GM18907 (cell line): ENCODE data around the gene LHFPL3.
"Not testable (repeated sequence)": the region's sequence is repeated elsewhere in the genome, so short reads cannot be mapped to it uniquely, and the experiment has no call there.

Experiments
- ATAC-seq: cut with Tn5 transposase; IDR thresholded peaks from one replicate; pipeline ENCODE4 v1.9.1; 2021; ENCODE audit warnings: mild to moderate bottlenecking, moderate library complexity; ENCODE audit not compliant: unreplicated experiment

LHFPL3 gene

DNA sequence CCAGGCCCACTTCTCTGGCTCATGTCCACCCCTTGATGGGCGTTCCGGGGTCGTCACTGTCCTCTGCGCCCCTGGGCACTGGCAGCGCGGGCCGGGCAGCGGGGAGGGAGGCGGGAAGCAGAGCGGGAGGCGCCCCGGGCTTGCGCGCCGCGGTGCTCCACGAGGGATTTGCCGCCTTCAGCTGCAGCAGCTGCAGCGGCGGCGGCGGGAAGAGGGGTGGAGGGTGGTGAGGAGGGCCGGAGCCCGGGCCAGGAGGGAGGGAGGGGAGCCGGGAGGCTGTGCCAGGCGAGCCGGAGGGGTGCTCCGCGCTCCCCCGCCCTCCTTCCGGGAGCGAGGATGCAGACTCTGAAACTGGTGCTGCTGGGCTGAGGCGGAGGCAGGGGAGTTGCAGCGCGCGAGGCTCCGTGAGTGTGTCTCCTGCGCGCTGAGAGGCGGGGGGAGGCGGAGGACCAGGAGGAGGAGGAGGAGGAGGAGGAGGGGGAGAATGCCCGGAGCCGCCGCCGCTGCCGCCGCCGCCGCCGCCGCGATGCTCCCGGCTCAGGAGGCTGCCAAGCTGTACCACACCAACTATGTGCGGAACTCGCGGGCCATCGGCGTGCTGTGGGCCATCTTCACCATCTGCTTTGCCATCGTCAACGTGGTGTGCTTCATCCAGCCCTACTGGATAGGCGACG is at the start of gene LHFPL3:
Gene LHFPL3, plus strand, starts transcription at position 308 of the 674 bp plus-strand sequence.
- ATAC-seq: no peak

DNA sequence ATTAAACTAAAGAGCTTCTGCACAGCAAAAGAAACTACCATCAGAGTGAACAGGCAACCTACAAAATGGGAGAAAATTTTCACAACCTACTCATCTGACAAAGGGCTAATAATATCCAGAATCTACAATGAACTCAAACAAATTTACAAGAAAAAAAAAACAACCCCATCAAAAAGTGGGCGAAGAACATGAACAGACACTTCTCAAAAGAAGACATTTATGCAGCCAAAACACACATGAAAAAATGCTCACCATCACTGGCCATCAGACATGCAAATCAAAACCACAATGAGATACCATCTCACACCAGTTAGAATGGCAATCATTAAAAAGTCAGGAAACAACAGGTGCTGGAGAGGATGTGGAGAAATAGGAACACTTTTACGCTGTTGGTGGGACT is 46.7 kb upstream of the LHFPL3 start:
- ATAC-seq: not testable (repeated sequence)

GRCh38 chr7:104286839-104287238 is 41.6 kb upstream of the LHFPL3 start:
- no peak for ATAC-seq

DNA sequence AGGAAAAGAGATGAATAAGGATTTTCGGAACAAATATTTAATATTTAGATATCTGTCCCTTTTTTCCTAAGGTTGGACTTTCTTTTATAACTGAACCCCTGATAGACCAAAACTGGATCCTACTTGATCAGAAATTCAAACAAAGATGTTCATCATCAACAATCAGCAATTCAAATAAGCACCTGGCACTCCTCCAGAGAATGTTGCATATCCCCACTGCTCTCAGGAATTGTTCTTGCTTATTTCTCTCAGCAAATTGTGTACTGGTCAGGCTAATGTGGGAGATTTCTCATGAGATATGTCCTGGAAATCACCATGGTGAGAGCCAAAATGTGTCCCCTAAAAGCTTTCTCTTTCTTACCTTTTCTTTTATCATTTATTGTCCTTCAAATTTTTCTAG is 40.3 kb upstream of the LHFPL3 start:
- no peak for ATAC-seq

DNA sequence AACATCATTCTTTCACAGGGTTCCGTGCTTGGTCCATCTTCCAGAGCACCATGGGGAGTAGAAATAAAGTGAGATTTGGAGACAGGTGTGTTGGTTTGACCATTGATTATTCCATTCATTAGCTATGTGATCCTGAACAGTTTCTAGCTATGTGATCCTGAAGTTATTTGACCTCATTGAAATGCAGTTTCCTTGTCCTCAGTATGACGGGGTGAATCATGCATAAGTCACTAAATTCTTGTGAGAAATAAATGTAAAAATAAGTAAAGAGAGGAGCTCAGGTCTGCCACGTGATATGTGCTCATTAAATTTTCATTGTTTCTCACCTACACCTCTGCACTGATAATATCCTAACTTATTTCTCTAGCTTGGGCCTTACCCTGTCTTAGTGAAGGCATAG is 34.1 kb upstream of the LHFPL3 start:
- no peak for ATAC-seq

DNA sequence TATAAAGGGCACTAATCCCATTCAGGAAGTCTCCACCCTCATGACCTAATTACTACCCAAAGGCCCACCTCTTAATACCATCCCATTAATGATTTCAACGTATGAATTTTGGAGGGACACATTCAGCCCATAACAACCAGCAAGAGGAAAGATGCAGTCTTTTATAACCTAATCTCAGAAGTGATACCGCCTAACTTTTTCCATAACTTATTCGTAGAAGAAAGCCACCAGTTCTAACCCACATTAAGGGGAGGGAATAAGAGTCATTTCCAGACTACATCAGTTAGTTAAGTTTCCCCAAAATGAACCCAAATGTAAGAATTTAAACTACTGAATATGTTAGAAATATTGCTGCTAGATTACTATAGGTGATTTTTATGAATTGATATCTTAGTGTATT is 32.1 kb upstream of the LHFPL3 start:
- no peak for ATAC-seq

DNA sequence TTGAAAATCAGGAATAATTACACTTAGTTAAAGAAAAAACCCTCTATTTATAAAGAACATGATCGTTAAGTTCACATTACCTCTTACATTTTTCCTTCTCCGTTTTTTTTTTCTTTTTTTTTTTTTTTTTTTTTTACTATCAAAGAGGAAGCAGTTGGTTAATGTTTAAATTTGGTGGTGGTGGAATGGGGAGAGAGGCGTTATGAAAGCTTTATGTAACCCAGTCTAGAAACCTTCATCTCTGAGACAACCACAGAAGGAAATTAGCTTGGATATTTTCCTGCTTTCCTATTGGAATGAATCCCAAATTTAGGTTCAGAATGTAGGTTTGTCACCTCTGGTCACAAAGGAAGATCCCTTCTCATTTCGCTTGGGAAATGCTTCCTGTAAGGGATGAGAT is 31.5 kb upstream of the LHFPL3 start:
- ATAC-seq: peak; percentile 65

- ATAC-seq: no peak
These were observed 29.1 kb upstream of the LHFPL3 start for GRCh38 chr7:104299323-104299722.

DNA sequence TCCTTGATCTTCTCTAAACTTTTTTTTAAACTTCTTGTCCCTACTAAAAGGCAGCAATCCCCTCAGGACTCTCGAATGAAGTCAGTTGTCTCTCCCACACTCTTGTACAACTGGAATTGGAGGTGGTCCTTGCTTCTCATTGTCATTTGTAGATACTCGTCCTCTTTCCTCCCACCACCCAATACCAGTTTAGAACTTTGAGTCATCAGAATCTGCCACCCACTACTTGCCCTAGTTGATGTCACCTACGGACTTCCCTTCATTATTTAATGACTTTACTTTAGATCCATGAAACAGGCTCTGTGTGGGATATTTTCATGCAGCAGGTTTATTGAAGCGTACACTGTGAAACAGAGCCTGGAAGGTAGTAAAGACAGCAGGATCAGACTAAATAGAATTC is 28.6 kb upstream of the LHFPL3 start:
- no peak for ATAC-seq

GRCh38 chr7:104306793-104307192 is 21.6 kb upstream of the LHFPL3 start:
- no peak for ATAC-seq

DNA sequence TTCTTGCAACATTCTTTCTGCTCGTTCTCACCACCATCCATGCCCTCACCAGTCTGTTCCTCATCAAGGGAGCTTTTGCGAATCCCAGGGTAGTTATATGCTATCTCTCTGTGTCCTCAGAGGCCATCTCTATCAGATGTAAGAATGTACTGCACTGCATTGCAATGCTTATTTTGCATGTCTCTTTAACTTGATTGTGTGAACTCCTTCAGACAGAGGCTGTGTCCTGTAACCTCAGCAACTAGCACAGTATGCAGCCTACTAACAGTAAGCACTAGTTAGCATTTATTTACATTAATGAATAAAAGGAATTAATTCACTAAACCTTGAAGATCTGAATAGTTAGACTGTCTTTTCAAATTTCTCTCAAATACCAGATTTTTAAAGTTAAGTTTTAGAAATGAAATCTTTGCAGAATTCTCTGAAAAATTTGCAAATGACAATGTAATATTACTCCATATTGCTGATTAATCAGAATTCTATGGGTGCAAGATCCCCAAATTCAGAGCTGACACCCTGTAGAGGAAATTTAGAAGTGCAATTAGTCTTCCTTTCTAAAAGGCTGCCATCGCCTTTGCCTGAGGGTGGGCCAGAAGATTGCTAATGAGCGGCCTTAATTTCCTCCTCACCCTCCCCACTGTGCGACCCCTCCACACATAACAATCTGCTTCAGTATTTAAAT is 10.3 kb upstream of the LHFPL3 start:
- ATAC-seq: no peak

DNA sequence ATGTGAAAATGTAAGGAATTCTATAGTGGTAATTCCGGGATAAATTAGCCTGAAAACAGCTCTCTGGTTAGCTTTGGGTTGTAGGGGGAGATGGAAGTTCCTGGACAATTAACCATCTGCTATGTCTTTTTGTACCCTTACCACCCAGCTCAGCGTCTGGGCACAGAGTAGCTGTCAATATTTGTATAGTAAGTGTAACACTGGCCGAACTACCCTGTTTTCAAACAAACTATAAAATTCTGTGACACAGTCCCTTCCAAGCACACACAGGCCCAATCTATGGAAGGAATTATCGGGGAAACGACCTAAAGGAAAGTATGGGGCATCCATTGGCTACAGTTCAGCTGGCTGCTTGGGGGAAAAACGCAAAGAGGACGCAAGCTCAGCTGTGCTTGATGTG is 869 bp upstream of the LHFPL3 start:
- ATAC-seq: no peak

- ATAC-seq: no peak
These were observed 486 bp upstream of the LHFPL3 start for GRCh38 chr7:104327938-104328295.

DNA sequence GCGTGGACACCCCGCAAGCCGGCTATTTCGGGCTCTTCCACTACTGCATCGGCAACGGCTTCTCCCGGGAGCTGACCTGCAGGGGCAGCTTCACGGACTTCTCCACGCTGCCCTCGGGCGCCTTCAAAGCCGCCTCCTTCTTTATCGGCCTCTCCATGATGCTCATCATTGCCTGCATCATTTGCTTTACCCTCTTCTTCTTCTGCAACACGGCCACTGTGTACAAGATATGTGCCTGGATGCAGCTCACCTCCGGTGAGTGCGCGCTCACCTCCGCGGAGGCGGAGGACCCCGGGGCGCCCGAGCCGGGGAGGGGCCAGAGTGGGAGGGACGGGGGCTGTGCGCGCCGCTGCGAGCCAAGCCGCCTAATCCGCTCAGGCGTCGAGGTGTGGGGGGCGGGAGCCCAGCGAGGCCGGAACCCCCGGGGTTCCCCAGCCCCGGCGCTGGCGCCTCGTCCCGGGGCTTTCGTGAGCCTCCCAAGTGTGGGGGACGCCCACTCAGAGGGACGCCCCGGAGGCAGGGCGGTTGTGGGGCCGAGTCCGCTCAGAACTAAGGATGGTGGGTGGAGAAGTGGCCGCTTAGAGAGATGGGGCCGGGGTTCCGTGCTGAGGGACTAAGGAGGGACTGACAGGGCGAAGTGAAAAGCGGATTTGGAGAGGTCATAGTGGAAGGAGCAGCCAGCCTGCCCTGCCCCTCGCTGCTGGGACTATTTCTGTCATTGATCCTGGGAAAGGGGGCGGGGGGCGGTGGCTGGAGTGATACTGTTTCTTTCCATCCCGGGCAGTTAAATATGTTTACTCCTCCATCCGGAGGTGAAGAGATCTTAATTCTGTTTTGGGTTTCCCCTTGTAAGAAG is 795 bp downstream of the LHFPL3 start:
- ATAC-seq: no peak

DNA sequence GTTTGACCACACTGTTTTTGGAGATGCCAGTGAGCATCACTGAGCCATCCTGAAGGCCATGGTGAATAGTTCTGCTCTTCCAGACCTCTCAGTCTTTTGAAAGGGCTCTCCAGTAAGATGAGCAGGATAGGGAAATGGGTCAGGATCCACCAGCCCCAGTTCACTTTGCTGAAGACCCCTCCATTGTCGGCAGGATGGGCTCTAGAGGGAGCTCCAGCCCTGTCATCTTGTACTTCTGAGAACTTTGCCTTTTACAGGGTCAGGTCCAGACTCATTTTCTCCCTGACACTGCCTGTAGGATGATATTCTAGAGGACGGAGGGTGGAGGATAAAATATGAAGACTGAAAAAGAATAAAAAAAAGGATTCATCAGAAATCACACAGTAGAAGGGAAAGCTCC is 13.1 kb downstream of the LHFPL3 start:
- ATAC-seq: no peak

- no peak for ATAC-seq
These were observed 24.3 kb downstream of the LHFPL3 start for GRCh38 chr7:104352736-104353135.

- no peak for ATAC-seq
These were observed 28.8 kb downstream of the LHFPL3 start for GRCh38 chr7:104357166-104357565.

DNA sequence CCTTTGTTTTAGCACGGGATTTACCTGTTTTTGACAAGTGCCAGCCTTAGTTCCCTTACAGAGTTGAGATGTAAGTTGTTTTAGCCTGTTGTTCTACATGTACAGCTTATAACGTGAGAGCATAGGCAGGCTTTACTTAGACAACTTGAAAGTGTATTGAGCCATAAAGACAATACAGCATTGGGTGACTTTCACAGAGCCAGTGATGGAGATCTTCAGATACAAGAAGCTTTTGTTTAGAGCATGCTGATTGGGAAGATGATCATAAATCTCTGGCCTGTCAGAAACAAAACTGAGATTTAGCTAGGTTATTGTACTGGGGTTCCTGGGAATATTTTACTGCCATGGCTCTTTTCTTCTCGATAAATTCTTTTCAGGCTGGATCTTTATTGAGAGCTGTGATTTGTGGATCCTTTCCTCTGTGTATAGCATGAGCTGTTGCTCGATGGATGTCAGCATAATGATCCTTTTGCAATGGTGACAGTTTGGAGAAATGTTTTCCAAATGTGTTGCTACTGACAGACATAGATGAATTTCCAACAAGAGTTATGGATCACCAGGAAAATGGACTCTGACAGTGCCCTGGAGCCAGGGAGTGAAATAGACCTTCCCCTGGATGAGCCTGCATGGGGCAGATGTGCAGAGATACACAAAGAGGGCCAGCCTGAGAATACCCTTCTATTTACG is 30.2 kb downstream of the LHFPL3 start:
- ATAC-seq: no peak

DNA sequence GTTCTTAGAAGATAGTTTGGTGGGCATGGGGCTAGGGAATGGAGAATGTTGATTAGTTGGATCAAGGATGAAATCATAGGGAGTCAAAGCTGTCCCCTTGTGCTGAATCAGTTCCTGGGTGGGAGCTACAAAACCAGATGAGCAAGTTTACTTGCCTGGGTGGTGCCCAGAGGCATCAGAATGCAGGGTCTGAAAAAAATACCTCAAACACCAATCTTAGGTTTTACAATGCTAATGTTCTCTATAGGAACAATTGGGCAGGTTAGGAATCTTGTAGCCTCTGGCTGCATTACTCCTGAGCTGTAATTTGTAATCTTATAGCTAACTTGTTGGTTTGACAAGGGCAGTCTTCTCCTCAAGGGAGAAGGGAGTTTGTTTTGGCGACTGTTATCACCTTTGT is 34.4 kb downstream of the LHFPL3 start:
- no peak for ATAC-seq

- ATAC-seq: no peak
These were observed 35.0 kb downstream of the LHFPL3 start for GRCh38 chr7:104363355-104363754.

- no peak for ATAC-seq
These were observed 38.0 kb downstream of the LHFPL3 start for GRCh38 chr7:104366390-104366789.
